Activated CD4-positive, alpha-beta T cell treated with anti-CD3 and anti-CD28 coated beads, Interleukin-2, amount 50 U/mL, for 48 hours (primary cell): ENCODE data around the gene HOXB1.

ENCODE experiments used
- DNase-seq, 2 experiments: peaks; one replicate each; pipeline ENCODE4 v3.0.0-alpha.2; 2020

Gene HOXB1

GRCh38 chr17:48530887-48531272 lies at the start of gene HOXB1:
Gene HOXB1, minus strand, starts transcription at chr17:48531011. Its CDS starts 107 bp downstream, at chr17:48530904.
- DNase-seq: no peak

- DNase-seq: no peak
Observed at GRCh38 chr17:48579760-48580554, 49.1 kb upstream of the HOXB1 start.

- no peak for DNase-seq
Observed at GRCh38 chr17:48579471-48579759, 48.6 kb upstream of the HOXB1 start.

GRCh38 chr17:48578616-48579470 lies 48.0 kb upstream of the HOXB1 start:
- DNase-seq: peak; percentile 29 to 38

GRCh38 chr17:48577946-48578615 lies 47.3 kb upstream of the HOXB1 start, which contains the start of gene HOXB4:
Gene HOXB4, minus strand, starts transcription at chr17:48578350. Its CDS starts 31 bp downstream, at chr17:48578319.
- DNase-seq: peak; percentile 74 to 81

GRCh38 chr17:48577330-48577945 lies 46.6 kb upstream of the HOXB1 start:
- DNase-seq: no peak

GRCh38 chr17:48576479-48577309 lies 45.9 kb upstream of the HOXB1 start:
- DNase-seq: no peak

GRCh38 chr17:48575673-48576478 lies 45.1 kb upstream of the HOXB1 start:
- DNase-seq: no peak

GRCh38 chr17:48575066-48575582 lies 44.3 kb upstream of the HOXB1 start:
- DNase-seq: no peak

GRCh38 chr17:48574505-48575065 lies 43.8 kb upstream of the HOXB1 start:
- DNase-seq: no peak

- no peak for DNase-seq
Observed at GRCh38 chr17:48571826-48572417, 41.1 kb upstream of the HOXB1 start.

- no peak for DNase-seq
Observed at GRCh38 chr17:48571024-48571818, 40.4 kb upstream of the HOXB1 start.

GRCh38 chr17:48570325-48571023 lies 39.7 kb upstream of the HOXB1 start:
- no peak for DNase-seq

- DNase-seq: no peak
Observed at GRCh38 chr17:48569674-48570324, 39.0 kb upstream of the HOXB1 start.

- no peak for DNase-seq
Observed at GRCh38 chr17:48569240-48569582, 38.4 kb upstream of the HOXB1 start.

GRCh38 chr17:48568499-48569239 lies 37.9 kb upstream of the HOXB1 start:
- no peak for DNase-seq

- no peak for DNase-seq
Observed at GRCh38 chr17:48567646-48568354, 37.0 kb upstream of the HOXB1 start.
